IMR-90 (cell line): ENCODE data around the gene MGAT3. TPM values are rescaled to one million over a fixed set of nuclear protein-coding genes. Genes with fewer than 3 reads are reported as not detected.

Source experiments
- ATAC-seq: fragments of 200-7000 bp; cut with Tn5 transposase; 2 replicates; pipeline ENCODE4 v1.9.1; 2020; ENCODE audit warnings: low read depth, mild to moderate bottlenecking, moderate library complexity
- BruUV-seq: library from RNA; stranded (reverse); fragments of 400-500 nt; replicated peaks from 2 replicates; lab custom pipeline; 2021; lab: Mats Ljungman, UMichigan
- CTCF ChIA-PET: fragments of 300-600 bp; formaldehyde crosslinking; extraction: SDS; loops from one replicate; lab custom pipeline; 2021; ENCODE audit warnings: antibody characterized with exemption; lab: Yijun Ruan, JAX
- POLR2A ChIA-PET: fragments of 300-600 bp; sonication (Branson Sonifier 250); formaldehyde crosslinking; loops from one replicate; lab custom pipeline; 2022; ENCODE audit warnings: antibody characterized with exemption; ENCODE audit not compliant: unreplicated experiment; lab: Charles Lee
- DNase-seq: peaks from one replicate; pipeline ENCODE4 v3.0.0; 2013
- H2AFZ ChIP-seq: replicated peaks from 2 replicates; pipeline ENCODE3; 2013; ENCODE audit warnings: low read length, mild to moderate bottlenecking; ENCODE audit not compliant: poor library complexity
- H2AK5ac ChIP-seq: 2 replicates; pipeline ENCODE4 v1.6.1; 2013; ENCODE audit warnings: low read depth, low read length, inconsistent platforms
- H2AK9ac ChIP-seq: replicated peaks from 2 replicates; pipeline ENCODE3; 2013; ENCODE audit warnings: mild to moderate bottlenecking, low read depth, low read length, moderate library complexity; ENCODE audit not compliant: poor library complexity
- H2BK120ac ChIP-seq: 2 replicates; pipeline ENCODE4 v1.6.1; 2013; ENCODE audit warnings: low read depth, low read length, inconsistent platforms
- H2BK15ac ChIP-seq: 3 replicates; pipeline ENCODE4 v1.6.1; 2013; ENCODE audit warnings: low read depth, low read length, inconsistent platforms
- H2BK20ac ChIP-seq: 2 replicates; pipeline ENCODE4 v1.6.1; 2013; ENCODE audit warnings: low read depth, mild to moderate bottlenecking, inconsistent platforms, low read length, moderate library complexity
- H2BK5ac ChIP-seq: 2 replicates; pipeline ENCODE4 v1.6.1; 2013; ENCODE audit warnings: mild to moderate bottlenecking, low read depth, low read length, inconsistent platforms; ENCODE audit not compliant: poor library complexity, severe bottlenecking
- H3K14ac ChIP-seq: replicated peaks from 2 replicates; pipeline ENCODE4 v1.6.1; 2013; ENCODE audit warnings: low read depth, low read length, inconsistent platforms
- H3K18ac ChIP-seq: 2 replicates; pipeline ENCODE4 v1.6.1; 2013; ENCODE audit warnings: low read depth, low read length, control low read depth
- H3K23ac ChIP-seq: 2 replicates; pipeline ENCODE4 v1.6.1; 2013; ENCODE audit warnings: low read depth, low read length, inconsistent platforms
- H3K27ac ChIP-seq: 2 replicates; pipeline ENCODE4 v1.5.1; 2013; ENCODE audit warnings: mild to moderate bottlenecking, control low read depth, low read length; ENCODE audit not compliant: insufficient read depth
- H3K27me3 ChIP-seq: 2 replicates; pipeline ENCODE4 v1.6.1; 2013; ENCODE audit warnings: low read length; ENCODE audit not compliant: control insufficient read depth, insufficient read depth
- H3K36me3 ChIP-seq: 2 replicates; pipeline ENCODE4 v1.6.1; 2013; ENCODE audit warnings: low read length, mixed read lengths; ENCODE audit not compliant: control insufficient read depth, insufficient read depth
- H3K4ac ChIP-seq: 2 replicates; pipeline ENCODE4 v1.6.1; 2013; ENCODE audit warnings: low read depth, low read length, inconsistent platforms
- H3K4me1 ChIP-seq: 2 replicates; pipeline ENCODE4 v1.6.1; 2013; ENCODE audit warnings: low read length, mixed read lengths; ENCODE audit not compliant: control insufficient read depth, insufficient read depth
- H3K4me2 ChIP-seq: 2 replicates; pipeline ENCODE4 v1.6.1; 2013; ENCODE audit warnings: low read depth, mild to moderate bottlenecking, control low read depth, low read length, moderate library complexity
- H3K4me3 ChIP-seq: 2 replicates; pipeline ENCODE4 v1.5.1; 2013; ENCODE audit warnings: low read depth, mild to moderate bottlenecking, control low read depth, low read length, moderate library complexity; ENCODE audit not compliant: insufficient read depth
- H3K56ac ChIP-seq: 2 replicates; pipeline ENCODE4 v1.6.1; 2013; ENCODE audit warnings: low read length, inconsistent platforms; ENCODE audit not compliant: insufficient read depth; ENCODE audit errors: extremely low read depth
- H3K79me1 ChIP-seq, 2 experiments: 2 replicates each; pipeline ENCODE4 v1.6.1; 2013; ENCODE audit warnings: low read length in 2 of 2, inconsistent platforms in 1 of 2, low read depth in 1 of 2
- H3K9ac ChIP-seq: 2 replicates; pipeline ENCODE4 v1.6.1; 2013; ENCODE audit warnings: low read depth, low read length, control low read depth
- H3K9me1 ChIP-seq: 2 replicates; pipeline ENCODE4 v1.6.1; 2013; ENCODE audit warnings: low read length, inconsistent platforms; ENCODE audit not compliant: insufficient read depth
- H3K9me3 ChIP-seq: 2 replicates; pipeline ENCODE4 v1.6.1; 2013; ENCODE audit warnings: low read length; ENCODE audit not compliant: control insufficient read depth, insufficient read depth
- H4K20me1 ChIP-seq: 2 replicates; pipeline ENCODE4 v1.6.1; 2013; ENCODE audit warnings: low read length, inconsistent platforms; ENCODE audit not compliant: insufficient read depth
- H4K5ac ChIP-seq: 2 replicates; pipeline ENCODE4 v1.6.1; 2013; ENCODE audit warnings: mild to moderate bottlenecking, low read depth, low read length, control low read depth
- H4K8ac ChIP-seq, 2 experiments: 2 replicates each; pipeline ENCODE4 v1.6.1; 2013; ENCODE audit warnings: low read depth in 2 of 2, low read length in 2 of 2, control low read depth in 1 of 2, inconsistent platforms in 1 of 2
- H4K91ac ChIP-seq: 2 replicates; pipeline ENCODE4 v1.6.1; 2013; ENCODE audit warnings: low read depth, low read length, inconsistent platforms; ENCODE audit not compliant: insufficient read depth
- BHLHE40 ChIP-seq: fragments of 150-350 bp; IDR thresholded peaks from 2 replicates; pipeline ENCODE4 v1.6.1; 2016; ENCODE audit warnings: mild to moderate bottlenecking, low read depth, low read length
- CEBPB ChIP-seq: IDR thresholded peaks from 2 replicates; pipeline ENCODE4 v1.6.1; 2012; ENCODE audit warnings: low read depth, low read length, improper control_type of control experiment
- FOS ChIP-seq: fragments of 150-350 bp; IDR thresholded peaks from 2 replicates; pipeline ENCODE4 v1.6.1; 2016; ENCODE audit warnings: low read depth, low read length
- MAFK ChIP-seq: IDR thresholded peaks from 2 replicates; pipeline ENCODE4 v1.6.1; 2012; ENCODE audit warnings: low read depth, low read length, improper control_type of control experiment
- MXI1 ChIP-seq: IDR thresholded peaks from 2 replicates; pipeline ENCODE4 v1.6.1; 2012; ENCODE audit warnings: low read depth, mild to moderate bottlenecking, low read length, moderate library complexity, borderline replicate concordance
- NFE2L2 ChIP-seq: fragments of 150-350 bp; IDR thresholded peaks from 2 replicates; pipeline ENCODE4 v1.6.1; 2016; ENCODE audit warnings: low read depth, mild to moderate bottlenecking, low read length
- RAD21 ChIP-seq: IDR thresholded peaks from 2 replicates; pipeline ENCODE4 v1.6.1; 2012; ENCODE audit warnings: low read length, improper control_type of control experiment
- RCOR1 ChIP-seq: IDR thresholded peaks from 2 replicates; pipeline ENCODE4 v1.6.1; 2012; ENCODE audit warnings: mild to moderate bottlenecking, low read length, improper control_type of control experiment; ENCODE audit not compliant: insufficient replicate concordance
- RFX5 ChIP-seq: IDR thresholded peaks from 2 replicates; pipeline ENCODE4 v1.8.0; 2012; ENCODE audit warnings: low read depth, mild to moderate bottlenecking, low read length, moderate library complexity
- SMC3 ChIP-seq: fragments of 150-350 bp; IDR thresholded peaks from 2 replicates; pipeline ENCODE4 v1.6.1; 2016; ENCODE audit warnings: low read depth, mild to moderate bottlenecking, antibody characterized with exemption, low read length, moderate library complexity
- WGBS, 2 experiments: methylation state at CpG; one replicate each; pipeline versions ENCODE4 v1.1.5 to v1.1.7; 2013; ENCODE audit warnings: missing lambda C conversion rate in 2 of 2; ENCODE audit not compliant: insufficient read length in 1 of 2; ENCODE audit errors: extremely low coverage in 2 of 2; 5-methylcytosine and 5-hydroxymethylcytosine counted together
- dilution Hi-C: fragments of 300-500 bp; cut with HindIII; formaldehyde crosslinking; loops from one replicate; pipeline ENCODE4 v1.14.3; 2018; ENCODE audit warnings: low sequenced_read_pairs; ENCODE audit not compliant: unreplicated experiment
- in situ Hi-C: fragments of 300-500 bp; cut with MboI; formaldehyde crosslinking; loops from 3 replicates; pipeline ENCODE4 v1.14.3; 2019; ENCODE audit warnings: low sequenced_read_pairs, inconsistent platforms, mixed read lengths
- intact Hi-C: fragments of 100-400 bp; cut with micrococcal nuclease; formaldehyde crosslinking; loops from 2 replicates; pipeline ENCODE4 v1.10.0; 2022
- polyA plus RNA-seq, 3 experiments: library from polyadenylated mRNA; depleted of rRNA; stranded (reverse); fragments of >200 nt; gene quantifications; 2 replicates each; pipeline ENCODE4 v1.2.3, GENCODE V29; 2012; ENCODE audit warnings: low replicate concordance in 1 of 3
- total RNA-seq: library from RNA; depleted of rRNA; stranded (reverse); fragments of >200 nt; gene quantifications from 2 replicates; pipeline ENCODE4 v1.2.3, GENCODE V29; 2012
- TF ChIP-seq, protein P1 (sequence below): fragments of 150-350 bp; IDR thresholded peaks from 2 replicates; pipeline ENCODE4 v1.6.1; 2016; ENCODE audit warnings: low read depth, mild to moderate bottlenecking, low read length, moderate library complexity, borderline replicate concordance
- TF ChIP-seq, protein P2 (sequence below): fragments of 150-350 bp; IDR thresholded peaks from 2 replicates; pipeline ENCODE4 v1.6.1; 2017; ENCODE audit warnings: mild to moderate bottlenecking, antibody characterized with exemption, low read length, low read depth

Gene MGAT3
- total and polyA plus RNA-seq, 2 of the 4 experiments (the other 2 are of a cell fraction) = 0.36 to 1.1 TPM

DNA sequence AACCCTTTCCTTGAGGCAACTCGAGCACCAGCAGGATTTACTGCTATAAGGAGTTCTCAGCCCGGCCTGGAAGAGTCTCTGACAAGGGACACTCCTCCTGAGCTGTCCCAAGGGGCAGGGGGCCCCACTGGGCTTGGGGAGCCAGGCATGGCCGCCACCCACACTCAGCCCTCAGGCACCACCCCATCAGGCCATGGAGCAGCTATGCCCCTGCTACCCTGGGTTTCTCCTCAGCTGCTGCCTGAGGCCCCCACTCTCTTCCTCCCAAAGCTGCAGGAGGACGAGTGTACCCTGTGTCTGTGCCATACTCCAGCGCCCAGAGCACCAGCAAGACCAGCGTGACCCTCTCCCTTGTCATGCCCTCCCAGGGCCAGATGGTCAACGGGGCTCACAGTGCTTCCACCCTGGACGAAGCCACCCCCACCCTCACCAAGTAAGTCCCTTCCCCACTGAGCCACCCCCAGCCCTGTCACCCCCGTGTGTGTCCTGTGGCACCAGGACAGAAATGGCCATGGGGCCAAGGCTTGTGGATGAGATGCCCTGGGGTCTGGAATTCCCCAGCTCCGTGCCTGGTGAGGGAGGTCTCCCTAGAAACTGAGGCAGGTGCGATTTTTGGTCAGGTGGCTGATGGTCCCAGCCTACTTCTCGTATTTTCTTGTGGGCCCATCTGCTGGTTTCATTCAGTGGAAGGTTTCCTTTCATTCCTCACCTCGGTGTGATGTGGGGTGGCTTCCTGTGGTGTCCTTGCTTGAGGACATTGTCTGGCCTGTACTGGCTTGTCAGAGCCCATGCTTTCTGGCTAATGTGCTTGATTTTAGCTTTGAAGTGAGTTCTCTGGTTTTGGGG, 28.8 kb upstream of the MGAT3 start (continued):
- TF ChIP-seq RAD21 = no peak

DNA sequence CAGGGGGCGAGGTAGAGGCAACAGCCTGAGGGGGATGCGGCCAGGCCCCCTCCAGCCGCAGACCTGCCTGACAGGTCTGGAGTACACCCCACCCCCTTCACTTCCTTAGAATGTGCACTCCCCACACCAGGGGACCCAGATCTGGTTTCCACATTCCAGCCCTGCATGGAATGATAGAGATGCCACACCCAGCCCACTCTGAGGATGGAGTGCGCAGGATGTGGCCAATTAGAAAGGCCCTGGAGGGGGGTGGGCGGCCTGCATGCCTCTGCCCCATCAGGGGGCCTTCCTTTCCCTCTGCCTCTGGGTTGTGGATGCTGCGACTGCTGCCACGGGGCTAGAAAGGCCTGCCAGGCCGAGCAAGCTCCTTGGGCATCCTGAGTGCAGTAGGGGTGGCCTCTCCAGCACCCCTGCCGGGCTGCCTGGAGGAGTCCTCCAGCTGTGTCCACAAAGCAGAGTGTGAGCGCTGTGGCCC, 28.2 kb upstream of the MGAT3 start:
- Histone ChIP-seq H3K27ac (no peak overlapping the region), H3K9me3 (no peaks in the 10 kb centered on the region), H2BK20ac (no peak overlapping the region), H3K4me1 (peaks cover 4% of the 10 kb centered on the region; the same call in 1 of the 2 replicates), H3K79me1 (no peaks in the 10 kb centered on the region), H4K5ac (no peak overlapping the region), H3K56ac (no peak overlapping the region), H3K27me3 (no peaks in the 10 kb centered on the region), H2BK120ac (no peak overlapping the region), H2AK5ac (peak overlapping the region; percentile 28; the same call in 1 of the 2 replicates), H3K14ac (no peak overlapping the region), H4K8ac (no peak overlapping the region), H3K4ac (no peak overlapping the region; the same call in 1 of the 2 replicates), H2BK15ac (no peak overlapping the region), H2BK5ac (no peak overlapping the region), H3K4me2 (no peak overlapping the region), H4K20me1 (no peaks in the 10 kb centered on the region; the same call in none of the 2 replicates), H4K91ac (no peak overlapping the region), H2AK9ac (peak overlapping the region; percentile 42), H3K18ac (no peak overlapping the region), H3K23ac (no peak overlapping the region), H2AFZ (no peak overlapping the region), H3K36me3 (peaks cover 57% of the 10 kb centered on the region), H3K9ac (no peak overlapping the region), H3K9me1 (0 out of 2 replicates have a peak, but pooled peaks cover 8% of the 10 kb centered on the region), H3K4me3 (no peak overlapping the region)
- dilution Hi-C loops (no loop called here), in situ Hi-C loops (no loop called here), intact Hi-C loops (no loop called here)
- no TSS peak for BruUV-seq
- DNase-seq (no peak), ATAC-seq (peak; percentile 70)
- POLR2A ChIA-PET = no interaction called here
- WGBS, 2 experiments = 100% methylated on average over 1 of the region's 10 CpGs; no CpG with 5 or more reads in 1 of the 2 experiments
- CTCF ChIA-PET = no interaction called here
- TF ChIP-seq, protein P1, sequence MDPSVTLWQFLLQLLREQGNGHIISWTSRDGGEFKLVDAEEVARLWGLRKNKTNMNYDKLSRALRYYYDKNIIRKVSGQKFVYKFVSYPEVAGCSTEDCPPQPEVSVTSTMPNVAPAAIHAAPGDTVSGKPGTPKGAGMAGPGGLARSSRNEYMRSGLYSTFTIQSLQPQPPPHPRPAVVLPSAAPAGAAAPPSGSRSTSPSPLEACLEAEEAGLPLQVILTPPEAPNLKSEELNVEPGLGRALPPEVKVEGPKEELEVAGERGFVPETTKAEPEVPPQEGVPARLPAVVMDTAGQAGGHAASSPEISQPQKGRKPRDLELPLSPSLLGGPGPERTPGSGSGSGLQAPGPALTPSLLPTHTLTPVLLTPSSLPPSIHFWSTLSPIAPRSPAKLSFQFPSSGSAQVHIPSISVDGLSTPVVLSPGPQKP = no peak
- TF ChIP-seq CEBPB (no peak), RAD21 (no peak), RCOR1 (no peak), FOS (no peak), RFX5 (no peak), BHLHE40 (no peak), MAFK (no peak), NFE2L2 (no peak), SMC3 (no peak), MXI1 (no peak)
- TF ChIP-seq, protein P2, sequence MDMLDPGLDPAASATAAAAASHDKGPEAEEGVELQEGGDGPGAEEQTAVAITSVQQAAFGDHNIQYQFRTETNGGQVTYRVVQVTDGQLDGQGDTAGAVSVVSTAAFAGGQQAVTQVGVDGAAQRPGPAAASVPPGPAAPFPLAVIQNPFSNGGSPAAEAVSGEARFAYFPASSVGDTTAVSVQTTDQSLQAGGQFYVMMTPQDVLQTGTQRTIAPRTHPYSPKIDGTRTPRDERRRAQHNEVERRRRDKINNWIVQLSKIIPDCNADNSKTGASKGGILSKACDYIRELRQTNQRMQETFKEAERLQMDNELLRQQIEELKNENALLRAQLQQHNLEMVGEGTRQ = no peak
